ENCODE measurements around the gene HTR3B. TPM values are rescaled to one million over a fixed set of nuclear protein-coding genes. Genes with fewer than 3 reads are reported as not detected.

HTR3B gene
- total RNA-seq, 3 donors from 2014 or later, result not detected

DNA sequence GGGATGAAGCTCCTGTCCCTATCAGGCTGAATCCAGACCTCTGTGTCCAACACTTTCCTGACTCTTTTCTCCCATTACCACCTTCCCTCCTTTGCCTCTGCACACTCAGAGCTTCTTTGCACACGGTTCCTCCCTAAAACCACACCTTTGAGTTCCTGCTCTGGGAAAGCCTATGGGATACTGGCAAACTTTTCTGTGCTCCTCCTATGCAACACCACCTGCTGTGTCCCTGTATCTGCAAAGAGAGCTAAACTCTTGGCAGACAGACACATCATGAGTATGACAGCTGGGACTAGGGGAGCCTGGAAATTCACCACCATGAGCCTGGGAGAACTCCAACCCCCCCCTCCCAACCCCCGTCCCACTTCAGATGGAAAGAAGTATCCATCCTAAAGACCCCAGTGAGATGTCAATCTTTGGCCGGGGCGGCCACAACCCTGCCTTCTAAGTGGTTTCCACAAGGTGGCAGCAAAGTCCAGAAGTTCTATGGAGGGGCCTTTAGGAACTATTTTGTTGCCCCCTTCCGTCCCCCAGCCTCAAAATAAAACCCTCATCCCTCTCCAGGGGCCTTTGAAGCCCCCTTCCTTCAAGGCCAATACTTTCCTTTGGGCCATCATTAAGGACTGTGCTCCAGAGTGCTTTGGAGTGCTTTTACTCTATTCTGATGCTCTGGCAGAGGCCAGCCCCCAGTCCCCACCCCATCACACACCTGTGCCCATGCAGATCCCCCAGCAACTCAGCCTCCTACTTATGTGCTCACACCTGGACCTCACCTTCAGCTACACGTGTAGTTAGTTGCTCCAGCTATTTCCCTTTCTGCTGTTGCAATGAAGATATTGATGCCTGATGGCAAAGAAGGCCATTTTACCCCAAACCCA lies 89.7 kb downstream of the HTR3B start:
- intact Hi-C loops (cut with DNase I, micrococcal nuclease), result loop anchor here in 1 of 2 donors (10.0 kb wide), 1 partner anchor 270 kb away; no protein-coding TSS in a partner anchor
- ATAC-seq, result peak; percentile 47

More for the DNA sequence above, 89.7 kb downstream of the HTR3B start:
- no peaks in the 10 kb centered on the region for H3K4me1 ChIP-seq (ENCODE audit: low read depth)
- TF ChIP-seq, protein P1, sequence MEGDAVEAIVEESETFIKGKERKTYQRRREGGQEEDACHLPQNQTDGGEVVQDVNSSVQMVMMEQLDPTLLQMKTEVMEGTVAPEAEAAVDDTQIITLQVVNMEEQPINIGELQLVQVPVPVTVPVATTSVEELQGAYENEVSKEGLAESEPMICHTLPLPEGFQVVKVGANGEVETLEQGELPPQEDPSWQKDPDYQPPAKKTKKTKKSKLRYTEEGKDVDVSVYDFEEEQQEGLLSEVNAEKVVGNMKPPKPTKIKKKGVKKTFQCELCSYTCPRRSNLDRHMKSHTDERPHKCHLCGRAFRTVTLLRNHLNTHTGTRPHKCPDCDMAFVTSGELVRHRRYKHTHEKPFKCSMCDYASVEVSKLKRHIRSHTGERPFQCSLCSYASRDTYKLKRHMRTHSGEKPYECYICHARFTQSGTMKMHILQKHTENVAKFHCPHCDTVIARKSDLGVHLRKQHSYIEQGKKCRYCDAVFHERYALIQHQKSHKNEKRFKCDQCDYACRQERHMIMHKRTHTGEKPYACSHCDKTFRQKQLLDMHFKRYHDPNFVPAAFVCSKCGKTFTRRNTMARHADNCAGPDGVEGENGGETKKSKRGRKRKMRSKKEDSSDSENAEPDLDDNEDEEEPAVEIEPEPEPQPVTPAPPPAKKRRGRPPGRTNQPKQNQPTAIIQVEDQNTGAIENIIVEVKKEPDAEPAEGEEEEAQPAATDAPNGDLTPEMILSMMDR (IDR thresholded peaks at IDR 0.05), result peak; percentile 44
- peak in 2 of 3 donors; percentile 35 to 41 for DNase-seq
- H3K36me3 ChIP-seq (ENCODE audit: low read depth), result no peaks in the 10 kb centered on the region
- H3K4me3 ChIP-seq, result no peak overlapping the region
- H3K9me3 ChIP-seq, result no peaks in the 10 kb centered on the region

Other genes starting within 250 kb of the HTR3B start
- gene TMPRSS5, start 198.5 kb upstream of the HTR3B start, total RNA-seq, result 1 to 10 TPM in 1 of 3 donors, under 1 TPM in 2; 0.70 to 1.6 (median 0.81) TPM
- 10 to 100 TPM; 10.5 to 12.3 (median 11.1) TPM for gene ZW10, start 131.1 kb upstream of the HTR3B start, total RNA-seq
- not detected for gene CLDN25, start 125.0 kb upstream of the HTR3B start, total RNA-seq
- 10 to 100 TPM; 17.1 to 33.7 (median 20.2) TPM for gene USP28, start 29.2 kb upstream of the HTR3B start, total RNA-seq
- gene HTR3A, start 70.3 kb downstream of the HTR3B start, total RNA-seq, result 1 to 10 TPM in 1 of 3 donors, under 1 TPM in 1, not detected in 1; 0.17 to 4.1 TPM
- gene ZBTB16, start 154.9 kb downstream of the HTR3B start, total RNA-seq, result 10 to 100 TPM in 2 of 3 donors, 1 to 10 TPM in 1; 4.9 to 82.1 (median 48.8) TPM

All from mucosa of descending colon (tissue), 3 donors.